ENCODE results near the gene DGCR2. TPM values are rescaled to one million over a fixed set of nuclear protein-coding genes. Genes with fewer than 3 reads are reported as not detected.
"Not testable (repeated sequence)": the region's sequence is repeated elsewhere in the genome, so short reads cannot be mapped to it uniquely, and the experiment has no call there.

The DGCR2 gene
- polyA plus RNA-seq, 1 donor (not counting 4 experiments of a cell fraction or from before 2014, with no cell fraction given): 23.2 TPM

DNA sequence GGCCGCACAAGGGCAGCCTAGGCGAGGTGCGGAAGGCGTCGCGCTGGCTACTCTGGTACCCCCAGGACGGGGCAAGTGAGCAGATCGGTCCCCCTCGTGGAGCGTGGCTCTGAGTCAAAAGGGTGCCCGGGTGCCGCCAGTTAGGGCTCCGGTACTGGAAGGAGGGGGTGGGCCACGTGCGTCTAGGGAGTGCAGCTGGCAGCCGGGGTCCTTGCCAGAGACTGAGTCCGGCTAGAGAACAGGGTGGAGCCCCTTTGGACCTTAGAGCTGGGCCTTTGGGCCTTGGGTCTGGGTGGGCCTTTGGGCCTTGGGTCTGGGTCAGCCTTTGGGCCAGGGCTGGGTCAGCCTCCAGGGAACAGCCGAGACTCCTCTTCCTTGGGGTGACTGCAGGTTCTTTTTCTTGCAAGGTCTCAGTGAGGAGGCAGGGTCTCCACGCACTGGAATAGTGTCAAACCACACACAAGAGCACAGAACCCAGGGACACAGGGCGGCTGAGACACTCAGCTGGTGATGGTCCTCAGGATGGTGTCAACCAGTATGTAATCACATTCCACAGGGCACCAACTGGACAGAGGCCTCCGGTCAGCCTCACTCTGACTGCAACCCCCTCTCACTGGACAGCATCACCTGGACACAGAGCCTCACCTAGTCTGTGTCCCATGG, 91.9 kb downstream of the DGCR2 start:
- H3K79me2 ChIP-seq (ENCODE audit: control insufficient read depth, insufficient read depth, low read length); dilution Hi-C loops (cut with MboI; ENCODE audit: extremely low pct_ligation_motif_present, low sequenced_read_pairs); H4K20me1 ChIP-seq (ENCODE audit: control insufficient read depth, extremely low read depth, insufficient read depth, low read length); DNase-seq (ENCODE audit: low read depth, low spot score); H3K9me1 ChIP-seq (ENCODE audit: control insufficient read depth, extremely low read depth, insufficient read depth, low read length); H3K9me3 ChIP-seq (ENCODE audit: control insufficient read depth, low read depth, low read length); H3K9ac ChIP-seq (ENCODE audit: control insufficient read depth, extremely low read depth, insufficient read depth, low read length); H3K4me3 ChIP-seq (ENCODE audit: control insufficient read depth in 2 of 3, extremely low read depth in 1 of 3, insufficient read depth in 2 of 3, low read depth in 1 of 3, low read length in 3 of 3); H3K4me1 ChIP-seq (ENCODE audit: control insufficient read depth, extremely low read depth, insufficient read depth, low read length); H3K36me3 ChIP-seq (ENCODE audit: control insufficient read depth in 2 of 2, extremely low read depth in 1 of 2, insufficient read depth in 2 of 2, low read length in 2 of 2); H2AFZ ChIP-seq (ENCODE audit: control insufficient read depth, low read length); H3K4me2 ChIP-seq (ENCODE audit: control insufficient read depth, extremely low read depth, insufficient read depth, low read depth, low read length); H3K27ac ChIP-seq (ENCODE audit: control insufficient read depth, insufficient read depth, low read length); FAIRE-seq: not testable (repeated sequence)
- H3K27me3 ChIP-seq (ENCODE audit: control insufficient read depth, extremely low read depth, insufficient read depth, low read length): peaks cover 21% of the 10 kb centered on the region

DNA sequence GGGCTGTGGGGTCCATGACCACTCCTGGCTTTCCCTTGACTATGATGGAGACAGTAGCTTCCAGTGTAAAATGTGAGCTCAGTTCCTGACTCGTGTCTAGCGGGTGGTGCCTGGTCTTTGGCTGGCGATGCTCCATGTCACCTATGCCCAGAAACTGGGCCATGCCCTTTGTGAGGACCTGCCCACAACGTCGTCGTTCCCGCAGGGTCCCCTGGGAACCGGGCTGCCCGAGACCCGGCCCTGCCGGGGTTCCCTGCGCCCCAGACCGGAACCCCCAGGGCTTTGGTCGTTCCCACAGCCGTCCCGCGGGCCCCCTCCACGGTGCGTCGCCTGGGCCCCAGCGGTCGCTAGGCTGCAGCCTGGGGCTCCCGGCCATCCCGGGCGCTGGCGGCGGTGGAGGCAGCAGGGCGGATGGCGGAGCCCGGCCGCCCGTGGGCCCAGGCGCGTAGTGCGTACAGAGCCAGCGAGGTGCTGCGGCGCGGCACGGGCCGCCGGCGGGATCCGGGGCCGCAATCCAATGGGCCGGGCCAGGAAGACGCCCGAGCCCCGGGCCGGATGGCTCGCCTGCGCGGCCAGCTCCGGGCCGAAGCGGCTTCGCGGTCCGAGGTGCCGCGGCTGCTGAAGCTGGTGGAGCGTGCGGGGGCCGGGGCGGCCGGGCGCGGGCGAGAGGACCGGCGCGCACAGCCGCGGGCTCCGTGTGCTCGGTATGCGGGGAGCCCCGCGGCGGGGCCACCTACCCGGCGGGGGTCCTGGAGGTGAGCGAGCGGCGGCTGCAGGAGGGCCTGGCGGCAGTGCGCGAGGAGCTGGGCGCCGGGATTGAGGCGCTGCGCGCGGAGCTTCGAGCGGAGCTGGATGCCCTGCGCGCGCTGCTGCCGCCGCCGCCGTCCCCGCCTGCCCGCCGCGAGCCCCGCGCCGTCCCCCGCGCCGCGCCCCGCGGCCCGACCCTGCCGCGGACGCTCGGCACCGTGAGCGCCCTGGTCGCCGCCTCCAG, 92.8 kb downstream of the DGCR2 start:
- H3K4me3 ChIP-seq (ENCODE audit: control insufficient read depth in 2 of 3, extremely low read depth in 1 of 3, insufficient read depth in 2 of 3, low read depth in 1 of 3, low read length in 3 of 3); H3K4me2 ChIP-seq (ENCODE audit: control insufficient read depth, extremely low read depth, insufficient read depth, low read depth, low read length); FAIRE-seq; dilution Hi-C loops (cut with MboI; ENCODE audit: extremely low pct_ligation_motif_present, low sequenced_read_pairs); H3K36me3 ChIP-seq (ENCODE audit: control insufficient read depth in 2 of 2, extremely low read depth in 1 of 2, insufficient read depth in 2 of 2, low read length in 2 of 2); H2AFZ ChIP-seq (ENCODE audit: control insufficient read depth, low read length); H4K20me1 ChIP-seq (ENCODE audit: control insufficient read depth, extremely low read depth, insufficient read depth, low read length); H3K4me1 ChIP-seq (ENCODE audit: control insufficient read depth, extremely low read depth, insufficient read depth, low read length); H3K27ac ChIP-seq (ENCODE audit: control insufficient read depth, insufficient read depth, low read length); H3K79me2 ChIP-seq (ENCODE audit: control insufficient read depth, insufficient read depth, low read length); H3K9ac ChIP-seq (ENCODE audit: control insufficient read depth, extremely low read depth, insufficient read depth, low read length); H3K9me1 ChIP-seq (ENCODE audit: control insufficient read depth, extremely low read depth, insufficient read depth, low read length); DNase-seq (ENCODE audit: low read depth, low spot score); H3K9me3 ChIP-seq (ENCODE audit: control insufficient read depth, low read depth, low read length): not testable (repeated sequence)
- H3K27me3 ChIP-seq (ENCODE audit: control insufficient read depth, extremely low read depth, insufficient read depth, low read length): peaks cover 21% of the 10 kb centered on the region
- TF ChIP-seq EZH2 (IDR thresholded peaks at IDR 0.05; ENCODE audit: low read length): peak; percentile 60

DNA sequence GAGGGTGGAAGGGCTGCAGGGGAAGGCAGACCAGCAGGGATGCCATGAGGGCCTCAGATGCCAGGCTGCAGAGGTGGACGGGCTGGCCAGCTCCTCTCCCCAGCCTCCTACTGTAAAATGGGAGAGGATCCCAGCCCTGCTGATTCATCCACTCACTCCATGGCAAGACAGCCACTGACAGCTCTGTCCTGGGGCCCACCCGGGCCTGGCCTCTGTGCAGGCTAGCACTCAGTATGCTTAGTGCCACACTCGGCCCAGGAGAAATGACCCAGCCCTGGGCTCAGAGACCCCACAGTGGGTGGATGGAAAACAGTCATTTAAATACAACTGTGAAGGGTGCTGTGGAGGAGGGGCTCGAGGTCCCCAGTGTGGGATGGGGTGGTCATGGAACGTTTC, 94.2 kb downstream of the DGCR2 start:
- H3K27ac ChIP-seq (ENCODE audit: control insufficient read depth, insufficient read depth, low read length); FAIRE-seq; H3K36me3 ChIP-seq (ENCODE audit: control insufficient read depth in 2 of 2, extremely low read depth in 1 of 2, insufficient read depth in 2 of 2, low read length in 2 of 2); H3K79me2 ChIP-seq (ENCODE audit: control insufficient read depth, insufficient read depth, low read length); H3K4me2 ChIP-seq (ENCODE audit: control insufficient read depth, extremely low read depth, insufficient read depth, low read depth, low read length); H3K4me1 ChIP-seq (ENCODE audit: control insufficient read depth, extremely low read depth, insufficient read depth, low read length); H3K9me1 ChIP-seq (ENCODE audit: control insufficient read depth, extremely low read depth, insufficient read depth, low read length); H3K4me3 ChIP-seq (ENCODE audit: control insufficient read depth in 2 of 3, extremely low read depth in 1 of 3, insufficient read depth in 2 of 3, low read depth in 1 of 3, low read length in 3 of 3); H2AFZ ChIP-seq (ENCODE audit: control insufficient read depth, low read length); H4K20me1 ChIP-seq (ENCODE audit: control insufficient read depth, extremely low read depth, insufficient read depth, low read length); DNase-seq (ENCODE audit: low read depth, low spot score); dilution Hi-C loops (cut with MboI; ENCODE audit: extremely low pct_ligation_motif_present, low sequenced_read_pairs); H3K9me3 ChIP-seq (ENCODE audit: control insufficient read depth, low read depth, low read length); H3K9ac ChIP-seq (ENCODE audit: control insufficient read depth, extremely low read depth, insufficient read depth, low read length): not testable (repeated sequence)
- H3K27me3 ChIP-seq (ENCODE audit: control insufficient read depth, extremely low read depth, insufficient read depth, low read length): peaks cover 21% of the 10 kb centered on the region

DNA sequence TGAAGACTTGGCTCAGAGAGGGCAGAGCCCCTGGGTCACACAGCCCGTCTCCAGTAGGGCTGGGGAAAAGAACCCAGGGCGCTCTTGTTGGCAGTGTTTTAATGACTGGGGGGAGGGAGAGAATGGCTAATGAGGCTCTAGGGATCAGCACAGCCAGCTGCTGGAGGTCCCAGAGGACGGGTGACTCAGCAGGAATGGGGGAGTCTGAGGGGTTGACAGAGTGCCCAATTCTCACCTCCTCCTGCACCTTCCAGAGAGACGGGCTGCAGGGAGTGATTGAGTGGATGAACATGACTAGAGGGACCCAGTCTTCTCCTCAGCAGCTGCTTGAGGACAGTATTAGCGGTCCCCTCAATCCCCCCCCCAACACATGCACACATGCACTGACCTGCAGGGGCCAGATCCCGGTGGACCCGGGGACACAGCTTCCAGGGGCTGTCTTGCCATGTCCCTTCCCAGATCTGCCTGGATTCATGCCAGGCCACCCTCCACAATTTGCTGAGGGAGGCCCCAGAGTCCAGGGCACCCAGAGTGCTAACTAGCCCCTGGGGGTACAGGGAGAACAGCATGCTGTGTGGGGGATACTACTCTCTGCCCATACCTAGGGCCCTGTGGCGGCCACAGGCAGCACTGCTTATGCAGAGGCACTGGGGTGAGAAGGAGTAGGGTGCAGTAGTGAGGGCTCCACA, 94.7 kb downstream of the DGCR2 start:
- H3K9me3 ChIP-seq (ENCODE audit: control insufficient read depth, low read depth, low read length); H3K79me2 ChIP-seq (ENCODE audit: control insufficient read depth, insufficient read depth, low read length); H3K4me1 ChIP-seq (ENCODE audit: control insufficient read depth, extremely low read depth, insufficient read depth, low read length); H3K9ac ChIP-seq (ENCODE audit: control insufficient read depth, extremely low read depth, insufficient read depth, low read length); H3K36me3 ChIP-seq (ENCODE audit: control insufficient read depth in 2 of 2, extremely low read depth in 1 of 2, insufficient read depth in 2 of 2, low read length in 2 of 2); H3K27ac ChIP-seq (ENCODE audit: control insufficient read depth, insufficient read depth, low read length); H3K4me2 ChIP-seq (ENCODE audit: control insufficient read depth, extremely low read depth, insufficient read depth, low read depth, low read length); H4K20me1 ChIP-seq (ENCODE audit: control insufficient read depth, extremely low read depth, insufficient read depth, low read length); H2AFZ ChIP-seq (ENCODE audit: control insufficient read depth, low read length); H3K4me3 ChIP-seq (ENCODE audit: control insufficient read depth in 2 of 3, extremely low read depth in 1 of 3, insufficient read depth in 2 of 3, low read depth in 1 of 3, low read length in 3 of 3); FAIRE-seq; H3K9me1 ChIP-seq (ENCODE audit: control insufficient read depth, extremely low read depth, insufficient read depth, low read length); dilution Hi-C loops (cut with MboI; ENCODE audit: extremely low pct_ligation_motif_present, low sequenced_read_pairs); DNase-seq (ENCODE audit: low read depth, low spot score): not testable (repeated sequence)
- H3K27me3 ChIP-seq (ENCODE audit: control insufficient read depth, extremely low read depth, insufficient read depth, low read length): peaks cover 21% of the 10 kb centered on the region
